Kidney (tissue), 14 donors: ENCODE results near the gene FGGY. TPM values are rescaled to one million over a fixed set of nuclear protein-coding genes. Genes with fewer than 3 reads are reported as not detected.
A peak's percentile ranks its signal among the peaks of the same experiment; 100 is the strongest.

Experiments used
- DNase-seq, 5 donors: peaks; one replicate each; pipeline ENCODE4 v3.0.0-alpha.2; 2013 to 2020
- FAIRE-seq: peaks from 2 replicates; lab custom pipeline; 2012; peaks lifted over from hg19 to GRCh38; lab: Jason Lieb, UNC
- H3K27ac ChIP-seq, 2 donors: one replicate each; pipeline ENCODE4 v1.7.0; 2013; ENCODE audit warnings: low read depth in 2 of 2, low read length in 2 of 2, inconsistent platforms in 1 of 2
- H3K27me3 ChIP-seq: one replicate; pipeline ENCODE4 v1.7.1; 2013; ENCODE audit warnings: low read length, inconsistent platforms; ENCODE audit not compliant: control insufficient read depth, insufficient read depth
- H3K36me3 ChIP-seq, 3 donors: one replicate each; pipeline versions ENCODE4 v1.7.0 to v1.7.1; 2013; ENCODE audit warnings: low read length in 3 of 3, control low read depth in 1 of 3, inconsistent platforms in 1 of 3; ENCODE audit not compliant: insufficient read depth in 3 of 3, control insufficient read depth in 2 of 3
- H3K4me1 ChIP-seq, 3 donors: one replicate each; pipeline versions ENCODE4 v1.7.0 to v1.7.1; 2013; ENCODE audit warnings: low read length in 3 of 3, inconsistent platforms in 1 of 3, low read depth in 1 of 3; ENCODE audit not compliant: control insufficient read depth in 2 of 3, insufficient read depth in 2 of 3
- H3K4me3 ChIP-seq, 3 donors: one replicate each; pipeline versions ENCODE4 v1.7.0 to v1.8.1; 2013; ENCODE audit warnings: low read length in 3 of 3, control low read depth in 1 of 3, inconsistent platforms in 1 of 3
- H3K9ac ChIP-seq, 3 donors: one replicate each; pipeline versions ENCODE4 v1.7.0 to v1.7.1; 2013; ENCODE audit warnings: low read length in 3 of 3, control low read depth in 1 of 3, inconsistent platforms in 1 of 3
- H3K9me3 ChIP-seq, 3 donors: one replicate each; pipeline versions ENCODE4 v1.7.0 to v1.7.1; 2013; ENCODE audit warnings: low read length in 3 of 3, control low read depth in 1 of 3, inconsistent platforms in 1 of 3; ENCODE audit not compliant: control insufficient read depth in 2 of 3, insufficient read depth in 1 of 3
- intact Hi-C: fragments of 100-400 bp; cut with DNase I; formaldehyde crosslinking; loops from one replicate; pipeline ENCODE4 v1.11.1; 2022
- polyA plus RNA-seq: library from polyadenylated mRNA; stranded (reverse); fragments of 350-450 nt; fragmentation: Illumina TruSeq; extraction: RNeasy Lipid Tissue Mini Kit (QIAGEN cat#74804); gene quantifications from one replicate; pipeline ENCODE4 v1.2.3, GENCODE V29; 2014; ENCODE audit warnings: low read depth, low replicate concordance; ENCODE audit not compliant: insufficient read depth
- total RNA-seq: library from RNA; stranded (reverse); fragmentation: NEBNext Ultra II Directional; extraction: Animal tissue kit (Norgen Biotek cat#: 25700); gene quantifications from one replicate; pipeline ENCODE4 v1.2.1, GENCODE V29; 2021
- TF ChIP-seq, protein P1 (sequence below): IDR thresholded peaks from 3 replicates; pipeline ENCODE4 v1.5.1; 2012; ENCODE audit warnings: mild to moderate bottlenecking, moderate library complexity, borderline replicate concordance; ENCODE audit not compliant: insufficient read depth; ENCODE audit errors: extremely low read depth
- donor health status: control.
- donor health status: control.
- donor health status: control.
- donor health status: control.
- donor health status: control.
- donor health status: DM: yes; HTN: yes; CAD: no.
- donor health status: Normal renal cell carcinoma (clear cell type).

Gene FGGY
- total and polyA plus RNA-seq, 2 donors from 2014 or later = 11.2 to 31.0 TPM

- no peak for FAIRE-seq
- DNase-seq = no peak
- Histone ChIP-seq H3K27ac (no peak overlapping the region), H3K9ac (no peak overlapping the region), H3K4me3 (no peak overlapping the region), H3K36me3 (no peaks in the 10 kb centered on the region), H3K27me3 (no peaks in the 10 kb centered on the region), H3K9me3 (no peaks in the 10 kb centered on the region), H3K4me1 (peaks cover 3 to 26% (median 8%) of the 10 kb centered on the region in 3 donors)
- intact Hi-C loops = no loop called here
- TF ChIP-seq, protein P1, sequence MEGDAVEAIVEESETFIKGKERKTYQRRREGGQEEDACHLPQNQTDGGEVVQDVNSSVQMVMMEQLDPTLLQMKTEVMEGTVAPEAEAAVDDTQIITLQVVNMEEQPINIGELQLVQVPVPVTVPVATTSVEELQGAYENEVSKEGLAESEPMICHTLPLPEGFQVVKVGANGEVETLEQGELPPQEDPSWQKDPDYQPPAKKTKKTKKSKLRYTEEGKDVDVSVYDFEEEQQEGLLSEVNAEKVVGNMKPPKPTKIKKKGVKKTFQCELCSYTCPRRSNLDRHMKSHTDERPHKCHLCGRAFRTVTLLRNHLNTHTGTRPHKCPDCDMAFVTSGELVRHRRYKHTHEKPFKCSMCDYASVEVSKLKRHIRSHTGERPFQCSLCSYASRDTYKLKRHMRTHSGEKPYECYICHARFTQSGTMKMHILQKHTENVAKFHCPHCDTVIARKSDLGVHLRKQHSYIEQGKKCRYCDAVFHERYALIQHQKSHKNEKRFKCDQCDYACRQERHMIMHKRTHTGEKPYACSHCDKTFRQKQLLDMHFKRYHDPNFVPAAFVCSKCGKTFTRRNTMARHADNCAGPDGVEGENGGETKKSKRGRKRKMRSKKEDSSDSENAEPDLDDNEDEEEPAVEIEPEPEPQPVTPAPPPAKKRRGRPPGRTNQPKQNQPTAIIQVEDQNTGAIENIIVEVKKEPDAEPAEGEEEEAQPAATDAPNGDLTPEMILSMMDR = no peak
Measured at GRCh38 chr1:59541161-59541560, 244.3 kb downstream of the FGGY start.

DNA sequence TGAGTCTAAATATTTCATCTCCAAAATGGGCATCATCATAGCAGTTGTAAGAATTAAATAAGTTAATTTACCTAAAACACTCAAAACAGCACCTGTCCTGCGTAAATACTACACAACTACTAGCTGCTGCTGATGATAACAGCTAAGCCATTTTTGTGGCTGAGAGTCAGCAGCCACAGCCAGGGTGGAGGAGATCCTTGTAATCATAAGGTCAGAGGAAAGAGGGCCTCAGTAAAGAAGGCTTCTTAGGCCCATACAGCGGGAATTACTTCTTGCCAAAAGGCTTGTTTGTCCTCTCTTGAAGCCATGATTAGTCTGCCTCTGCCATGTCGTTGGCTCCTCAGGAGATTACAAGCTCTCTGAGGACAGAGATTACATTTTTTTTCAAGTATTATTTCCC is 245.0 kb downstream of the FGGY start:
- intact Hi-C loops = no loop called here
- Histone ChIP-seq H3K9ac (no peak overlapping the region), H3K36me3 (no peaks in the 10 kb centered on the region), H3K9me3 (no peaks in the 10 kb centered on the region), H3K27me3 (no peaks in the 10 kb centered on the region), H3K4me1 (peaks cover 3 to 26% (median 8%) of the 10 kb centered on the region in 3 donors), H3K27ac (peak overlapping the region; percentile 71 to 86), H3K4me3 (no peak overlapping the region)
- TF ChIP-seq, protein P1 = no peak
- FAIRE-seq = no peak
- no peak for DNase-seq

DNA sequence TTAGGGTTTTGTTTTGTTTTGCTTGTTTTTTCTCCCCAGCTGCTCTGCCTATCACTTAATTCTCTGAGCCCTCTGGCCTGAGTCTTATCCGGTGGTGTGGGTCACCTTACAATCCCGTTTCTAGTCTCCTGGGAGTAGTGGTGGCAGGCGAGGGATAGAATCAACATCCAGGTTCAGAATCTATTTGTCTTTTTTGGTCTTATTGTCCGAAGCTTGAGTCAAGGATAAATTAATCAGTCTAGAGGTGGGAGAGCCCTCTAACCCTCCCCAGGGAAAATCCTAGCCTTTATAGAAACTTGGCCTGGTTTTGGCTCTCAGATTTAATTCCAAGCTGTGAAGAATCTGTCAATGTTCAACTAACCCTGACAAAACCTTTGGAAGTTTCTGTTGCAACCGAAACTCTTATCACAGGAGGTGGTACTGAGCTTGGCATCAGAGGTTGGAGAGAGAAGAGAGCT is 246.3 kb downstream of the FGGY start:
- TF ChIP-seq, protein P1 = no peak
- H3K4me1 ChIP-seq = peaks cover 3 to 26% (median 8%) of the 10 kb centered on the region in 3 donors
- peak overlapping the region in 1 of 3 donors; percentile 41 for H3K9ac ChIP-seq
- intact Hi-C loops = no loop called here
- H3K9me3 ChIP-seq = no peaks in the 10 kb centered on the region
- H3K4me3 ChIP-seq = peak overlapping the region in 1 of 3 donors; percentile 14
- H3K27ac ChIP-seq = peak overlapping the region; percentile 92 to 93
- peak in 3 of 5 donors; percentile 21 to 86 (median 85) for DNase-seq
- no peaks in the 10 kb centered on the region for H3K36me3 ChIP-seq
- peak; percentile 94 for FAIRE-seq
- H3K27me3 ChIP-seq = no peaks in the 10 kb centered on the region
